ENCODE results near the gene SLC26A3.

The SLC26A3 gene

DNA sequence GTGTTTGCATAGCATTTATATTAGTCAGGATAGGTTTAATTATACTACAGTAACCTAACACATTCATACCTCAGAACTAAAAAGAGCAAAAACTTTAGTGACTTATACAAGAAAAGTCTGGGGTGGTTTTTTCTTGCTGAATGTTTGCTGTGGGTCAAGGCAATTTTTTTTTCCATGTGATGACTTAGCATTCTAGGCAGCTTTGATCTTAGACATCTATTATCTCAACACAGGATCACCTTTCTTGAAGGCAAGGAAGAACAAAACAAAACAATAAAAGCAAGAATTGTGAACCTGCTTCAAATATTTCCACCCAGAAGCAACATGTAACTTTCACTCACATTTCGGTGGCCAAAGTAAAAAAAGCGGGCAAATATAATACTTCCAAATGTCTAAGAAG is 79.8 kb downstream of the SLC26A3 start:
- H3K4me3 ChIP-seq (ENCODE audit: low read depth, low read length) = no peak overlapping the region
- no peak overlapping the region for H3K27ac ChIP-seq

DNA sequence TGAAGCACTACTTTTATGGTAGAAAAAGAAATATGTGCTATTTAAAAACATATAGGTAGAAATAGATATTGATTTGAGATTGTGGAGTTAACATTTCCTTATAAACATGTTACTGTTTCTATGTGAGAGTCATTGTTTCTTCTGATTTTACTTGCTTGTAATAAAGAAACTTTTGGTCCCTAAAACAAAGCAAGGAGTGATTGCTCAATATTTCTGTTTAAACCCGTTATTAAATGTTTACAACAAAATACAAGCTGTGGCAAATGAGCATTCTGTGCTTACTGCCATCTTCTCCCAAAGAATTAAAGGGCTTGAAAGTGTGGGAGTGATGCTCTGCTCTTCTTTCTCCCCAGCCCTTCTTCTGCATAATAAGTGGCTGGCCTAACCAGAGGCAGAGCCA is 81.7 kb downstream of the SLC26A3 start:
- no peak for DNase-seq
- TF ChIP-seq, protein P1, sequence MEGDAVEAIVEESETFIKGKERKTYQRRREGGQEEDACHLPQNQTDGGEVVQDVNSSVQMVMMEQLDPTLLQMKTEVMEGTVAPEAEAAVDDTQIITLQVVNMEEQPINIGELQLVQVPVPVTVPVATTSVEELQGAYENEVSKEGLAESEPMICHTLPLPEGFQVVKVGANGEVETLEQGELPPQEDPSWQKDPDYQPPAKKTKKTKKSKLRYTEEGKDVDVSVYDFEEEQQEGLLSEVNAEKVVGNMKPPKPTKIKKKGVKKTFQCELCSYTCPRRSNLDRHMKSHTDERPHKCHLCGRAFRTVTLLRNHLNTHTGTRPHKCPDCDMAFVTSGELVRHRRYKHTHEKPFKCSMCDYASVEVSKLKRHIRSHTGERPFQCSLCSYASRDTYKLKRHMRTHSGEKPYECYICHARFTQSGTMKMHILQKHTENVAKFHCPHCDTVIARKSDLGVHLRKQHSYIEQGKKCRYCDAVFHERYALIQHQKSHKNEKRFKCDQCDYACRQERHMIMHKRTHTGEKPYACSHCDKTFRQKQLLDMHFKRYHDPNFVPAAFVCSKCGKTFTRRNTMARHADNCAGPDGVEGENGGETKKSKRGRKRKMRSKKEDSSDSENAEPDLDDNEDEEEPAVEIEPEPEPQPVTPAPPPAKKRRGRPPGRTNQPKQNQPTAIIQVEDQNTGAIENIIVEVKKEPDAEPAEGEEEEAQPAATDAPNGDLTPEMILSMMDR (IDR thresholded peaks at IDR 0.05; ENCODE audit: low read depth, low read length) = no peak
- H3K9me3 ChIP-seq (ENCODE audit: severe bottlenecking) = no peaks in the 10 kb centered on the region
- no peak overlapping the region for H3K4me3 ChIP-seq (ENCODE audit: low read depth, low read length)
- H3K36me3 ChIP-seq = no peaks in the 10 kb centered on the region
- H3K27ac ChIP-seq = no peak overlapping the region
- no peaks in the 10 kb centered on the region for H3K27me3 ChIP-seq (ENCODE audit: insufficient read depth, low read depth, severe bottlenecking)

More for the DNA sequence above, 79.8 kb downstream of the SLC26A3 start:
- TF ChIP-seq, protein P1 (IDR thresholded peaks at IDR 0.05; ENCODE audit: low read depth, low read length) = no peak
- no peak for DNase-seq
- Histone ChIP-seq H3K36me3 (no peaks in the 10 kb centered on the region), H3K27me3 (ENCODE audit: insufficient read depth, low read depth, severe bottlenecking) (no peaks in the 10 kb centered on the region), H3K9me3 (ENCODE audit: severe bottlenecking) (no peaks in the 10 kb centered on the region)

DNA sequence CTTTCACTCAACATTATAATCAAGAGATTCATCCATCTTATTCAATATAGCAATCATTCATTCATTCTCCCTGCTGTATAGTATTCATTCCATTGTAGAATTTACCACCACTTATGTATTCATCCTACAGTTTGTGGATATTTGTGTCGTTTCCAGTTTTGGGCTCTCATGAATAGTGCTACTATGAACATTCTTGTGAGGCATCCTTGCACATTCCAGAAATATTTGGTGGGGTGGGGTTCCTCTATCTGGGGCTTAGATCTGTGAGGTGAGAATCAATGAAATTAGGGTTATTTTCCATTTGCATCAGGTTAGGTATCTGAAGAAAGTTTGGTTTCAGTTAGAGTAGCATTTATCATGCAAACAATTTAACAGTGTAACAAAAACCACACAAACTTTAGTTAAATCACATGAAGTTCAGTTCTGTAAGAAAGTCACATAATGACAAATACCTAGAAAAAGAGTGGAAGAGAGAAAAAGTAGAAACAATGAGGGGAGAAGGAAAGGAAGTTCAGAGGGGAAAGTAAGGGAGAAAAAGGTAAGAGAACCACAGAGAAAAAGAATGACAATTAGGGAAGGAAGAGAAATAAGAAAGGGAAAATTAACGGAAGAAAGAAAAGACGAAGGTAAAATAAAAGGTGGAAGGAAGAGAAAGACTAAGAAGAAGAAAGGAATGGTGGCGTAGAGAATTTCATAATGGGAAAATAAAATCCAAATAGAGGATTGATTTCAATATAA is 84.4 kb downstream of the SLC26A3 start:
- H3K27ac ChIP-seq = no peak overlapping the region
- H3K36me3 ChIP-seq = no peaks in the 10 kb centered on the region
- DNase-seq = no peak
- no peaks in the 10 kb centered on the region for H3K9me3 ChIP-seq (ENCODE audit: severe bottlenecking)
- TF ChIP-seq, protein P1 (IDR thresholded peaks at IDR 0.05; ENCODE audit: low read depth, low read length) = no peak
- H3K27me3 ChIP-seq (ENCODE audit: insufficient read depth, low read depth, severe bottlenecking) = no peaks in the 10 kb centered on the region
- no peak overlapping the region for H3K4me3 ChIP-seq (ENCODE audit: low read depth, low read length)

DNA sequence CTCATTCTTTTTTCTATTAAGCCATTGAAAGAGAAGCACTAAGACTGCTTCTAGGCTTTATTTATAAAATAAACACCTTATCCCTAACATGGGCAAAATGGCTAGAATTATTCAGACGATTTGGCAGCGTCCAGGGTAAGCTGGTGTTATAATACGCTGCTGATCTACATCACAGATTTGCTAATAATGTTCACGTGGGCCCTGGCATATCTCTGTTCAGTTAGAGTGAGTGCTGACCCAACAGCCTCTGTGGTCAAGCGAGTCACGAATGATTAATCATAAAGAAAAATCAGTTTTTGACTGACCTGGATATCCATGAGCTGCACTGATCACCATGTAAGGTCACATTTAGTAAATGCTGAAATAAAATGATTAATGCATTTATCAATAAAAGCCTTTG is 87.5 kb downstream of the SLC26A3 start:
- Histone ChIP-seq H3K27ac (no peak overlapping the region), H3K4me3 (ENCODE audit: low read depth, low read length) (no peak overlapping the region), H3K27me3 (ENCODE audit: insufficient read depth, low read depth, severe bottlenecking) (no peaks in the 10 kb centered on the region), H3K9me3 (ENCODE audit: severe bottlenecking) (no peaks in the 10 kb centered on the region), H3K36me3 (no peaks in the 10 kb centered on the region)
- TF ChIP-seq, protein P1 (IDR thresholded peaks at IDR 0.05; ENCODE audit: low read depth, low read length) = no peak
- DNase-seq = no peak

All from WERI-Rb-1 (cell line).